ENCODE measurements around the gene PTPRO.

Gene PTPRO

DNA sequence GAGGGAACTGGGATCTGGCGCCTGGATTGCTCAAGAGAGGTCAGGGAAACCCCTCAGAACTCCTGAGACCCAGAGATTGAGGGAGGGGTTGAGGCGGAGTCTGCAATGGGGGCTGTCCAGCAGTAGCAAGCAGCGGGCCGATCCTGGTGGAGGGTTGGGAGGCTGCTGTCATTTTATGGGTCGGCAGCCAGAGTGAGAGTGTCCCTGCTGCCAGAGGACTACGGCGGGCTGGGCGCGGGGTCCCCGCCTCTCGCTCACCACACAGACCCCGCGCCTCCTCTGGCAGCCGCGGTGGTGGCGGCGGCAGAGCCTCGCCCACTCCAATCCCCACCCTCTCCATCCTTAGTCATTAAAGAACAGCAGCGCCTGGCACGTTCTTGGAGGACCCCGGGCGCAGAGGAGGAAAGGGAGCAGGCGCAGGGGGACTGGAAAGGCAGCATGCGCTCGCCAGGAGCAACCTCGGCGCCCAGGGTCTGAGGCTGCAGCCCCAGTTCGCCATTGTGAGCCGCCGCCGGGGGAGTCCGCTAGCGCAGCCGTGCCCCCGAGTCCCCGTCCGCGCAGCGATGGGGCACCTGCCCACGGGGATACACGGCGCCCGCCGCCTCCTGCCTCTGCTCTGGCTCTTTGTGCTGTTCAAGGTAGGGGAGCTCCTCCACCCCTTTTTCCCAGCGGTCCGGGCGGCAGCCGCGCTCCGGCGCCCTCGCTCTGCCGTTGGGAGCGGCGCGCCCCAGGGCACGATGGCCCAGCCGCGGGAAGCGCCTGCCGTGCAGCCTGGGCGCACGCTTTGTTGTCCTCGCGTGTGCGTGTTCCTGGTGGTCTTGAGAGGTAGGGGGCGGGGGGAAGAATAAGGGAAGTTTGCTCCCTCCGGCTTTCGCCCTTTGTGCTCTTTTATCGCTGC lies at the start of gene PTPRO:
PTPRO (plus strand) TSS at position 345 of the 898 bp plus-strand sequence.
- H3K4me3 ChIP-seq (ENCODE audit: low read depth, low read length), result no peak within 1 kb of the TSS
- TF ChIP-seq, protein P1, sequence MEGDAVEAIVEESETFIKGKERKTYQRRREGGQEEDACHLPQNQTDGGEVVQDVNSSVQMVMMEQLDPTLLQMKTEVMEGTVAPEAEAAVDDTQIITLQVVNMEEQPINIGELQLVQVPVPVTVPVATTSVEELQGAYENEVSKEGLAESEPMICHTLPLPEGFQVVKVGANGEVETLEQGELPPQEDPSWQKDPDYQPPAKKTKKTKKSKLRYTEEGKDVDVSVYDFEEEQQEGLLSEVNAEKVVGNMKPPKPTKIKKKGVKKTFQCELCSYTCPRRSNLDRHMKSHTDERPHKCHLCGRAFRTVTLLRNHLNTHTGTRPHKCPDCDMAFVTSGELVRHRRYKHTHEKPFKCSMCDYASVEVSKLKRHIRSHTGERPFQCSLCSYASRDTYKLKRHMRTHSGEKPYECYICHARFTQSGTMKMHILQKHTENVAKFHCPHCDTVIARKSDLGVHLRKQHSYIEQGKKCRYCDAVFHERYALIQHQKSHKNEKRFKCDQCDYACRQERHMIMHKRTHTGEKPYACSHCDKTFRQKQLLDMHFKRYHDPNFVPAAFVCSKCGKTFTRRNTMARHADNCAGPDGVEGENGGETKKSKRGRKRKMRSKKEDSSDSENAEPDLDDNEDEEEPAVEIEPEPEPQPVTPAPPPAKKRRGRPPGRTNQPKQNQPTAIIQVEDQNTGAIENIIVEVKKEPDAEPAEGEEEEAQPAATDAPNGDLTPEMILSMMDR (IDR thresholded peaks at IDR 0.05; ENCODE audit: low read depth, low read length), result no peak
- TF ChIP-seq MYC (IDR thresholded peaks at IDR 0.05; ENCODE audit: low read depth, low read length), result no peak
- TF ChIP-seq POLR2A (IDR thresholded peaks at IDR 0.05; ENCODE audit: extremely low read depth, insufficient read length), result no peak
- DNase-seq (ENCODE audit: low read depth), result no peak

DNA sequence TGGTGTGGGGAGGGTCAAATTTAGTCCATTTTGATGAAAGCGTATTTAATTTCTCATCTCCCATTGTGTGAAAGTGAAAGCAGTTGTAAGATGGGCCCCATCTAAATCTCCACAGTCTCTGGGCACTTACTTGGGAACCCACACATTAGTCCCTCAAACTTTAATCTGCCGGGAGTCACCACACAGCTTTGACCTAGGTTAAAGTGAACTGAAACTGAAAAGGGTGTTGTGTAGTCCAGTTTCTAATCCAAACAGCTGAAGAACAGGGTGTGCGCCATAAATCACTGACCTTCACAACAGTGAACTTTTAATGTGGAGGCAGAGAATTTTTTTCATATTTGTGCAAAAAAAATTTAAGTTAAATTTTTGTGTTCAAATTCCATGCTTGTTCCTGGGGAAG lies 48.4 kb upstream of the PTPRO start:
- TF ChIP-seq, protein P1 (IDR thresholded peaks at IDR 0.05; ENCODE audit: low read depth, low read length), result no peak
- TF ChIP-seq MYC (IDR thresholded peaks at IDR 0.05; ENCODE audit: low read depth, low read length), result no peak
- TF ChIP-seq, protein P2, sequence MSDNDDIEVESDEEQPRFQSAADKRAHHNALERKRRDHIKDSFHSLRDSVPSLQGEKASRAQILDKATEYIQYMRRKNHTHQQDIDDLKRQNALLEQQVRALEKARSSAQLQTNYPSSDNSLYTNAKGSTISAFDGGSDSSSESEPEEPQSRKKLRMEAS (IDR thresholded peaks at IDR 0.05; ENCODE audit: low read depth, low read length), result no peak
- TF ChIP-seq POLR2A (IDR thresholded peaks at IDR 0.05; ENCODE audit: extremely low read depth, insufficient read length), result no peak
- no peak overlapping the region for H3K4me3 ChIP-seq (ENCODE audit: low read depth, low read length)
- no peak for DNase-seq (ENCODE audit: low read depth)

DNA sequence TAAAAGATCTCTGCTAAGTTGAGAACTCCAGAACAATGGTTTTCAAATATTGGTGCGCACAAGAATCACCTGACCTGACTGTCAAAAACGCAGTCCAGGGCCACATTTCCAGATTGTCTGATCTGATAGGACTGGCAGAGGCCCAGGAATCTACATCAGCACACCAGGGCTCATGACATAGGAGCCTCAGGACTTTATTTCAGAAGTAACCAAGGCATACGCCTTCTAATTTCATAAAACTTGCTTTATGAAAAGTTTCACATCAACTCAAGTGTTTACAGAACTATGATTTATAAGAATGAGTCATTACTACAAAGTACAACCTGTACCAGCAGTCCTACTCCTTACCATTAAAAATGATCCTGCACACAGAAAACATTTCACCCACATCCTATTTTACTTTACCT lies 47.7 kb upstream of the PTPRO start:
- DNase-seq (ENCODE audit: low read depth), result no peak
- H3K4me3 ChIP-seq (ENCODE audit: low read depth, low read length), result no peak overlapping the region
- TF ChIP-seq, protein P1 (IDR thresholded peaks at IDR 0.05; ENCODE audit: low read depth, low read length), result no peak

DNA sequence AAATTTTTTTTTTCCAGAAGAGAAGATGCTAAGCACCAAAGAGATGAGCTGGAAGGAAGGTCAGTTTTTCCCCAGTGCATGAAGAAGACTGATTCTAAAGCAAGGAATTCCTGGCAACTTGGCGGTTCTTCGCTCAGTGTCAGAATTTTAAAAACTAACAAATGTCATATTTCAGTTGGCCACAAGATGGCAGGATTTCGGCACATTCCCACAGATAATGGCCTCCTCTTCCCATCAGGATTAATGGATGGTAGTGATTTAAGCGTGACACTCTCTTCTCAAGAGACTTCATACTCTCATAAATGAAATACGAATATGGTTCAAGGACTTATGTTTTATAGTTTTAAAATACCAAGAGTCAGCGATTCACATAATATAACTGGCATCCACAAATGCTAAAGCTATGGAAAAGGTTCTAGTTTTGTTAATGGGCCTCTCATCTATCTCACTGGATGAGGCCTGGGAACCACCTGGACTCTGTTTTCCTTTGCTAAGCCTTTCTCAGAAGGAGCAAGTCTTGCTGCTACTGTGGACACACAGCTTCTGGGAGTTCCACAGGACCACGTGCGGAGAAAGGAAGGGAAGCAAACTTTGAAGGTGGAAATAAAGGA lies 46.1 kb upstream of the PTPRO start:
- TF ChIP-seq POLR2A (IDR thresholded peaks at IDR 0.05; ENCODE audit: extremely low read depth, insufficient read length), result no peak
- TF ChIP-seq, protein P1 (IDR thresholded peaks at IDR 0.05; ENCODE audit: low read depth, low read length), result peak; percentile 35
- peak; percentile 29 for DNase-seq (ENCODE audit: low read depth)

DNA sequence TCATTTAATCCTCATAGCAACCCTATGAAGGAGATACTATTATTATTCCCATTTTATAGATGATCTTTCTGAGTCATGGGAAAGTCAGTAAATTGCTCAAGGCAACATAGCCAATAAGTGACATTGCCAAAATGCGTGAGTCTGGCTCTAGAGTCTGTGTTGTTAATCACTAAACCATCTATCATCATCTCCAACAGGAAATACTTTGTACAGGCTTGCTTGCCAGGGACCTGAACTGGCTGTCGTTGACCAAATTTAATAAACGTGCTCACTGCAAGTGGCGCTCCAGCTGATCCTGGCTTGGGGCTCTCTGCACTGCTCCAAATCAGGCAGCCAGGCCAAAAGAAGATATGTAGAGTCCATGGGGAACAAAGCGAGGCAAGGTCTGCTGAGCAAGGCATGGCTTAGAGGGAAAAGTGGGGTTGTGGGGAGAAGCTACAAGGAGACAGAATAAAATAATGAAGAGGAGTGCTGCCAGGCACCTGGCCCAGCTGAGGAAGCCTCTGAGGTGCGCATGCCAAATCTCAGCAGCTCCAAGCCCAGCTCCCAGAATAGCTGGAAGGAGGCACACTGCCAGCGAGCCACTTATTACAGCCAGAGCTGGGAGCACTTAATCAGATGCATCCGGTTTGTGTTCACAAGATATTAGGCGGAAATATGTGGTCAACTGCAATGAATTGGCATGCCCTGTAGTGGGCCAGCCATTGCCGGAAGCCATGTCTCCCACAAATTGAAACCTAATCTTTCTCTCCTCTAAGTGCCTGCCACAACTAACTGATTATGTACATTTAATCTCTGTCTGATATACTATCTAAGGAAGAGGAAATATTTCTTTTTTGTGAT lies 43.3 kb upstream of the PTPRO start:
- H3K4me3 ChIP-seq (ENCODE audit: low read depth, low read length), result no peak overlapping the region
- no peak for TF ChIP-seq MYC (IDR thresholded peaks at IDR 0.05; ENCODE audit: low read depth, low read length)
- TF ChIP-seq, protein P2 (IDR thresholded peaks at IDR 0.05; ENCODE audit: low read depth, low read length), result no peak
- peak; percentile 31 for DNase-seq (ENCODE audit: low read depth)

More for the DNA sequence above, 46.1 kb upstream of the PTPRO start:
- no peak overlapping the region for H3K4me3 ChIP-seq (ENCODE audit: low read depth, low read length)

DNA sequence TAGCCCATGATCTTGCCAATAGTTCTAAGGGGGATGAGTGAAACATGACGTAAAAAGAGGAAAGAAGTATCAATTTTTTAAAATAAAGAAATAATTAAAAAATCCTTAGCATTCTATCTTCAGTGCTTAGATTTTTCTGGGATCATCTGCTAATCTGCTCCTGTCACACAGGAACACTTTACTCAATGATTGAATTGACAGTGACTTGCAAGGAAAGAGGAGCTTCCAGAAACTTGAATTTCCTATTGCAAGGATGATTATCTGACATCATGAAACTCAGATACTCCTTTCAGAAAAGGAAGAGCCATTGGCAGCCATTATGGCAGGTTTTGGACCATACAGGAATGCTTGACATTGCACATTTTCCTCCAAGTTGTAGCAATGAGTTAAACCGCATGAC lies 41.4 kb upstream of the PTPRO start:
- no peak overlapping the region for H3K4me3 ChIP-seq (ENCODE audit: low read depth, low read length)
- DNase-seq (ENCODE audit: low read depth), result no peak
- TF ChIP-seq MYC (IDR thresholded peaks at IDR 0.05; ENCODE audit: low read depth, low read length), result no peak
- TF ChIP-seq, protein P2 (IDR thresholded peaks at IDR 0.05; ENCODE audit: low read depth, low read length), result no peak
- TF ChIP-seq, protein P1 (IDR thresholded peaks at IDR 0.05; ENCODE audit: low read depth, low read length), result no peak
- no peak for TF ChIP-seq POLR2A (IDR thresholded peaks at IDR 0.05; ENCODE audit: extremely low read depth, insufficient read length)

Data from NB4 (cell line).